Effector CD4-positive, alpha-beta T cell (primary cell): ENCODE results near the gene KCNA2.
A peak's percentile ranks its signal among the peaks of the same experiment; 100 is the strongest.

Experiments used
- DNase-seq: peaks from one replicate; pipeline ENCODE4 v3.0.0-alpha.2; 2020
- total RNA-seq: gene quantifications from one replicate; lab custom pipeline; 2026; lab: John Stamatoyannopoulos, UW

Gene KCNA2
- total RNA-seq = 4.5 reads per million, percentile 18 among the genes with 10 or more reads in this experiment

- DNase-seq = no peak
Observed at GRCh38 chr1:110605901-110606656, at the start of gene KCNA2. Gene KCNA2 (minus strand): TSS chr1:110606358. CDS start chr1:110604782, 1,576 bp downstream.

- no peak for DNase-seq
Observed at GRCh38 chr1:110650609-110651008, 44.5 kb upstream of the KCNA2 start.

- DNase-seq = no peak
Observed at GRCh38 chr1:110648417-110648816, 42.3 kb upstream of the KCNA2 start.

- no peak for DNase-seq
Observed at GRCh38 chr1:110647254-110647891, 41.2 kb upstream of the KCNA2 start.

GRCh38 chr1:110645821-110646735 is 39.9 kb upstream of the KCNA2 start:
- no peak for DNase-seq

GRCh38 chr1:110645211-110645610 is 39.1 kb upstream of the KCNA2 start:
- no peak for DNase-seq

GRCh38 chr1:110643879-110644472 is 37.8 kb upstream of the KCNA2 start:
- DNase-seq = no peak

- no peak for DNase-seq
Observed at GRCh38 chr1:110639724-110640386, 33.7 kb upstream of the KCNA2 start.

- DNase-seq = no peak
Observed at GRCh38 chr1:110638556-110638955, 32.4 kb upstream of the KCNA2 start.

GRCh38 chr1:110638058-110638457 is 31.9 kb upstream of the KCNA2 start:
- no peak for DNase-seq

GRCh38 chr1:110637475-110637874 is 31.3 kb upstream of the KCNA2 start:
- DNase-seq = no peak

GRCh38 chr1:110636149-110636935 is 30.2 kb upstream of the KCNA2 start:
- no peak for DNase-seq

GRCh38 chr1:110635434-110635833 is 29.3 kb upstream of the KCNA2 start:
- no peak for DNase-seq

- DNase-seq = peak; percentile 50
Observed at GRCh38 chr1:110634455-110635311, 28.5 kb upstream of the KCNA2 start.

GRCh38 chr1:110634086-110634454 is 27.9 kb upstream of the KCNA2 start:
- DNase-seq = no peak

- DNase-seq = no peak
Observed at GRCh38 chr1:110633646-110634030, 27.5 kb upstream of the KCNA2 start.

- no peak for DNase-seq
Observed at GRCh38 chr1:110631836-110632620, 25.9 kb upstream of the KCNA2 start.

GRCh38 chr1:110630839-110631663 is 24.9 kb upstream of the KCNA2 start:
- peak; percentile 80 for DNase-seq
